ENCODE data around the gene ZNF622.

The ZNF622 gene

GRCh38 chr5:16465544-16466432 is at the start of gene ZNF622:
TSS of gene ZNF622 (minus strand) at chr5:16465800. CDS start at chr5:16465665, 135 bp downstream.
- DNase-seq, result peak; percentile 93 to 97 (median 94)

- no peak for DNase-seq
Measured at GRCh38 chr5:16510098-16510497, 44.5 kb upstream of the ZNF622 start.

GRCh38 chr5:16508730-16509531 is 43.3 kb upstream of the ZNF622 start:
- peak in 2 of 3 experiments; percentile 62 to 90 for DNase-seq

GRCh38 chr5:16507716-16508115 is 42.1 kb upstream of the ZNF622 start:
- DNase-seq, result no peak

- no peak for DNase-seq
Measured at GRCh38 chr5:16505904-16506303, 40.3 kb upstream of the ZNF622 start.

- DNase-seq, result no peak
Measured at GRCh38 chr5:16505140-16505891, 39.7 kb upstream of the ZNF622 start.

GRCh38 chr5:16504571-16504970 is 39.0 kb upstream of the ZNF622 start:
- DNase-seq, result no peak

GRCh38 chr5:16502866-16503265 is 37.3 kb upstream of the ZNF622 start:
- peak in 2 of 3 experiments; percentile 20 to 46 for DNase-seq

GRCh38 chr5:16500024-16500423 is 34.4 kb upstream of the ZNF622 start:
- DNase-seq, result no peak

- DNase-seq, result no peak
Measured at GRCh38 chr5:16497546-16497945, 31.9 kb upstream of the ZNF622 start.

- DNase-seq, result no peak
Measured at GRCh38 chr5:16493261-16493660, 27.7 kb upstream of the ZNF622 start.

- DNase-seq, result peak in 1 of 3 experiments; percentile 69
Measured at GRCh38 chr5:16492398-16493140, 27.0 kb upstream of the ZNF622 start.

- no peak for DNase-seq
Measured at GRCh38 chr5:16490911-16491310, 25.3 kb upstream of the ZNF622 start.

GRCh38 chr5:16489322-16489791 is 23.8 kb upstream of the ZNF622 start:
- peak in 2 of 3 experiments; percentile 34 to 78 for DNase-seq

- DNase-seq, result no peak
Measured at GRCh38 chr5:16487456-16487855, 21.9 kb upstream of the ZNF622 start.

GRCh38 chr5:16486711-16487111 is 21.1 kb upstream of the ZNF622 start:
- no peak for DNase-seq

- no peak for DNase-seq
Measured at GRCh38 chr5:16485656-16486055, 20.1 kb upstream of the ZNF622 start.

- no peak for DNase-seq
Measured at GRCh38 chr5:16484081-16484480, 18.5 kb upstream of the ZNF622 start.

GRCh38 chr5:16483361-16483760 is 17.8 kb upstream of the ZNF622 start:
- DNase-seq, result peak in 2 of 3 experiments; percentile 33 to 83

GRCh38 chr5:16482891-16483290 is 17.3 kb upstream of the ZNF622 start:
- no peak for DNase-seq

GRCh38 chr5:16480821-16481538 is 15.4 kb upstream of the ZNF622 start:
- peak in 2 of 3 experiments; percentile 42 to 84 for DNase-seq

All from NCI-H1417 (cell line).